PC-3 (cell line): ENCODE measurements around the gene STK24. TPM values are rescaled to one million over a fixed set of nuclear protein-coding genes. Genes with fewer than 3 reads are reported as not detected.

Experiments used
- ATAC-seq: fragments of 200-7000 bp; cut with Tn5 transposase; 2 replicates; pipeline ENCODE4 v1.9.1; 2020; ENCODE audit warnings: mild to moderate bottlenecking, moderate library complexity
- BruUV-seq: library from RNA; stranded (reverse); fragments of 400-500 nt; replicated peaks from 2 replicates; lab custom pipeline; 2021; lab: Mats Ljungman, UMichigan
- CTCF ChIA-PET: fragments of 300-600 bp; sonication (Branson Sonifier 250); formaldehyde crosslinking; loops from one replicate; lab custom pipeline; 2022; ENCODE audit warnings: antibody characterized with exemption; lab: Charles Lee
- POLR2A ChIA-PET: fragments of 300-600 bp; sonication (Branson Sonifier 250); formaldehyde crosslinking; loops from one replicate; lab custom pipeline; 2022; ENCODE audit warnings: antibody characterized with exemption; ENCODE audit not compliant: unreplicated experiment; lab: Charles Lee
- DNase-seq: peaks from one replicate; pipeline ENCODE4 v3.0.0-alpha.2; 2015
- H2AFZ ChIP-seq: fragments of 300-600 bp; sonication (generic); 2 replicates; pipeline ENCODE4 v1.6.0; 2016; ENCODE audit warnings: antibody characterized with exemption, low read length
- H3F3A ChIP-seq: fragments of 300-600 bp; sonication (generic); one replicate; pipeline ENCODE4 v1.6.0; 2017; ENCODE audit warnings: antibody characterized with exemption, low read length, control low read depth, mild to moderate bottlenecking; ENCODE audit not compliant: unreplicated experiment
- H3K27ac ChIP-seq: fragments of 300-600 bp; sonication (generic); 2 replicates; pipeline ENCODE4 v1.5.1; 2016; ENCODE audit warnings: mild to moderate bottlenecking, low read length
- H3K27me3 ChIP-seq: fragments of 300-600 bp; sonication (generic); 2 replicates; pipeline ENCODE4 v1.6.1; 2016; ENCODE audit warnings: low read length, mixed read lengths
- H3K36me3 ChIP-seq: fragments of 300-600 bp; sonication (generic); 2 replicates; pipeline ENCODE4 v1.6.1; 2016; ENCODE audit warnings: low read depth, mixed run types, low read length, mixed read lengths
- H3K4me1 ChIP-seq: fragments of 300-600 bp; sonication (generic); 2 replicates; pipeline ENCODE4 v1.5.1; 2016; ENCODE audit warnings: low read length; ENCODE audit not compliant: insufficient read depth
- H3K4me2 ChIP-seq: fragments of 300-600 bp; sonication (generic); 2 replicates; pipeline ENCODE4 v1.6.0; 2016; ENCODE audit warnings: low read length
- H3K4me3 ChIP-seq: fragments of 300-600 bp; sonication (generic); 2 replicates; pipeline ENCODE4 v1.5.1; 2016; ENCODE audit warnings: mild to moderate bottlenecking, low read length, mixed read lengths
- H3K79me2 ChIP-seq: fragments of 300-600 bp; sonication (generic); 2 replicates; pipeline ENCODE4 v1.6.1; 2017; ENCODE audit warnings: low read length, mixed read lengths
- H3K9ac ChIP-seq: fragments of 300-600 bp; sonication (generic); 2 replicates; pipeline ENCODE4 v1.6.0; 2016; ENCODE audit warnings: mild to moderate bottlenecking, low read length
- H3K9me2 ChIP-seq: fragments of 300-600 bp; sonication (generic); replicated peaks from 2 replicates; pipeline ENCODE4 v1.6.1; 2016; ENCODE audit warnings: mixed run types, low read length, mixed read lengths
- H3K9me3 ChIP-seq: fragments of 300-600 bp; sonication (generic); 2 replicates; pipeline ENCODE4 v1.6.1; 2016; ENCODE audit warnings: low read length, mixed read lengths
- H4K20me1 ChIP-seq: fragments of 300-600 bp; sonication (generic); 2 replicates; pipeline ENCODE4 v1.6.1; 2016; ENCODE audit warnings: low read length, mixed read lengths
- EZH2 ChIP-seq: fragments of 300-600 bp; sonication (generic); IDR thresholded peaks from one replicate; pipeline ENCODE4 v1.6.1; 2017; ENCODE audit warnings: antibody characterized with exemption, mild to moderate bottlenecking, low read length; ENCODE audit not compliant: unreplicated experiment
- EZH2phosphoT487 ChIP-seq: fragments of 300-600 bp; sonication (generic); IDR thresholded peaks from 2 replicates; pipeline ENCODE4 v1.6.1; 2018; ENCODE audit warnings: mild to moderate bottlenecking, antibody characterized with exemption, low read length, borderline replicate concordance
- intact Hi-C: fragments of 100-400 bp; cut with micrococcal nuclease; formaldehyde crosslinking; loops from 2 replicates; pipeline ENCODE4 v1.9.0; 2023
- total RNA-seq: library from RNA; depleted of rRNA; stranded (reverse); fragments of >200 nt; gene quantifications from 2 replicates; pipeline ENCODE4 v1.2.3, GENCODE V29; 2014
- TF ChIP-seq, protein P1 (sequence below): fragments of 300-600 bp; sonication (generic); conservative IDR thresholded peaks from 2 replicates; pipeline ENCODE4 v1.5.1; 2017; ENCODE audit warnings: antibody characterized with exemption, low read depth, mild to moderate bottlenecking, low read length

STK24 gene
- total RNA-seq, 1 experiment from 2014 or later, result 52.4 TPM

GRCh38 chr13:98549006-98549727, 27.7 kb downstream of the STK24 start:
- TF ChIP-seq EZH2phosphoT487 (no peak), EZH2 (no peak)
- TF ChIP-seq, protein P1, sequence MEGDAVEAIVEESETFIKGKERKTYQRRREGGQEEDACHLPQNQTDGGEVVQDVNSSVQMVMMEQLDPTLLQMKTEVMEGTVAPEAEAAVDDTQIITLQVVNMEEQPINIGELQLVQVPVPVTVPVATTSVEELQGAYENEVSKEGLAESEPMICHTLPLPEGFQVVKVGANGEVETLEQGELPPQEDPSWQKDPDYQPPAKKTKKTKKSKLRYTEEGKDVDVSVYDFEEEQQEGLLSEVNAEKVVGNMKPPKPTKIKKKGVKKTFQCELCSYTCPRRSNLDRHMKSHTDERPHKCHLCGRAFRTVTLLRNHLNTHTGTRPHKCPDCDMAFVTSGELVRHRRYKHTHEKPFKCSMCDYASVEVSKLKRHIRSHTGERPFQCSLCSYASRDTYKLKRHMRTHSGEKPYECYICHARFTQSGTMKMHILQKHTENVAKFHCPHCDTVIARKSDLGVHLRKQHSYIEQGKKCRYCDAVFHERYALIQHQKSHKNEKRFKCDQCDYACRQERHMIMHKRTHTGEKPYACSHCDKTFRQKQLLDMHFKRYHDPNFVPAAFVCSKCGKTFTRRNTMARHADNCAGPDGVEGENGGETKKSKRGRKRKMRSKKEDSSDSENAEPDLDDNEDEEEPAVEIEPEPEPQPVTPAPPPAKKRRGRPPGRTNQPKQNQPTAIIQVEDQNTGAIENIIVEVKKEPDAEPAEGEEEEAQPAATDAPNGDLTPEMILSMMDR, result no peak
- Histone ChIP-seq H3F3A (no peaks in the 10 kb centered on the region), H3K36me3 (peaks cover 16% of the 10 kb centered on the region), H3K4me1 (0 out of 2 replicates have a peak, but pooled peaks cover 6% of the 10 kb centered on the region), H3K79me2 (peaks cover 91% of the 10 kb centered on the region), H3K4me3 (no peak overlapping the region), H2AFZ (no peak overlapping the region), H3K9ac (no peak overlapping the region), H3K4me2 (no peak overlapping the region), H3K9me3 (no peaks in the 10 kb centered on the region), H3K27ac (no peak overlapping the region), H3K9me2 (no peaks in the 10 kb centered on the region), H3K27me3 (no peaks in the 10 kb centered on the region), H4K20me1 (peaks cover 9% of the 10 kb centered on the region; the same call in 1 of the 2 replicates)
- DNase-seq (peak; percentile 29), ATAC-seq (no peak)
- intact Hi-C loops, result no loop called here
- CTCF ChIA-PET, result no interaction called here
- POLR2A ChIA-PET, result no interaction called here
- BruUV-seq, result no TSS peak

- no peak for DNase-seq
- H3K36me3 ChIP-seq, result peaks cover 16% of the 10 kb centered on the region
- no peaks in the 10 kb centered on the region for H3K9me2 ChIP-seq
- no peaks in the 10 kb centered on the region for H3K27me3 ChIP-seq
- 0 out of 2 replicates have a peak, but pooled peaks cover 6% of the 10 kb centered on the region for H3K4me1 ChIP-seq
- peaks cover 9% of the 10 kb centered on the region; the same call in 1 of the 2 replicates for H4K20me1 ChIP-seq
- no peak overlapping the region for H3K9ac ChIP-seq
- no peaks in the 10 kb centered on the region for H3F3A ChIP-seq
- no peak for ATAC-seq
- intact Hi-C loops, result no loop called here
- no peak overlapping the region for H3K27ac ChIP-seq
- H3K4me2 ChIP-seq, result no peak overlapping the region
- no peak overlapping the region for H3K4me3 ChIP-seq
- TF ChIP-seq EZH2phosphoT487 (no peak), EZH2 (no peak)
- TF ChIP-seq, protein P1, result no peak
- peaks cover 91% of the 10 kb centered on the region for H3K79me2 ChIP-seq
- ChIA-PET CTCF (no interaction called here), POLR2A (no interaction called here)
- no peaks in the 10 kb centered on the region for H3K9me3 ChIP-seq
- no peak overlapping the region for H2AFZ ChIP-seq
- no TSS peak for BruUV-seq
Measured at GRCh38 chr13:98548230-98548629, 28.7 kb downstream of the STK24 start.

- Histone ChIP-seq H3F3A (no peaks in the 10 kb centered on the region), H2AFZ (no peak overlapping the region), H3K9me3 (no peaks in the 10 kb centered on the region), H3K27ac (no peak overlapping the region), H3K9ac (no peak overlapping the region), H3K9me2 (no peaks in the 10 kb centered on the region), H3K36me3 (peaks cover 16% of the 10 kb centered on the region), H3K4me1 (0 out of 2 replicates have a peak, but pooled peaks cover 6% of the 10 kb centered on the region), H3K4me3 (no peak overlapping the region), H3K79me2 (peaks cover 91% of the 10 kb centered on the region), H3K4me2 (no peak overlapping the region), H4K20me1 (peaks cover 9% of the 10 kb centered on the region; the same call in 1 of the 2 replicates), H3K27me3 (no peaks in the 10 kb centered on the region)
- ATAC-seq, result no peak
- DNase-seq, result no peak
- CTCF ChIA-PET, result no interaction called here
- TF ChIP-seq EZH2 (no peak), EZH2phosphoT487 (no peak)
- TF ChIP-seq, protein P1, result no peak
- intact Hi-C loops, result no loop called here
- POLR2A ChIA-PET, result interaction anchor here (0.6 kb wide), 1 partner anchor 62 kb away, joined by 3 read pairs; no protein-coding TSS in a partner anchor
- BruUV-seq, result no TSS peak
Measured at GRCh38 chr13:98547455-98547854, 29.5 kb downstream of the STK24 start.
